HG03175 (cell line): Measurements from ENCODE around the gene ATPAF1.
"Not testable (repeated sequence)": the region's sequence is repeated elsewhere in the genome, so short reads cannot be mapped to it uniquely, and the experiment has no call there.

Source experiments
- ATAC-seq: cut with Tn5 transposase; IDR thresholded peaks from one replicate; pipeline ENCODE4 v1.9.1; 2021; ENCODE audit warnings: mild to moderate bottlenecking, moderate library complexity; ENCODE audit not compliant: unreplicated experiment

The ATPAF1 gene

GRCh38 chr1:46681333-46682034 is 13.3 kb upstream of the ATPAF1 start:
- no peak for ATAC-seq

GRCh38 chr1:46679789-46680573 is 11.8 kb upstream of the ATPAF1 start:
- no peak for ATAC-seq

- no peak for ATAC-seq
Observed at GRCh38 chr1:46677339-46677738, 9.2 kb upstream of the ATPAF1 start.

GRCh38 chr1:46676531-46676930 is 8.4 kb upstream of the ATPAF1 start:
- no peak for ATAC-seq

GRCh38 chr1:46675549-46676314 is 7.6 kb upstream of the ATPAF1 start:
- ATAC-seq, result no peak

GRCh38 chr1:46673749-46674182 is 5.6 kb upstream of the ATPAF1 start:
- no peak for ATAC-seq

GRCh38 chr1:46672696-46673095 is 4.5 kb upstream of the ATPAF1 start:
- no peak for ATAC-seq

- ATAC-seq, result no peak
Observed at GRCh38 chr1:46671554-46671953, 3.4 kb upstream of the ATPAF1 start, which contains the start of gene TEX38. Gene TEX38 (plus strand): TSS chr1:46671854. CDS start chr1:46671935, 81 bp downstream.

GRCh38 chr1:46670134-46670533 is 2.0 kb upstream of the ATPAF1 start:
- ATAC-seq, result no peak

- no peak for ATAC-seq
Observed at GRCh38 chr1:46665983-46666382, 2.2 kb downstream of the ATPAF1 start.

GRCh38 chr1:46662919-46663318 is 5.2 kb downstream of the ATPAF1 start:
- not testable (repeated sequence) for ATAC-seq

- ATAC-seq, result peak; percentile 81
Observed at GRCh38 chr1:46660116-46660515, 8.0 kb downstream of the ATPAF1 start.

GRCh38 chr1:46659307-46659870 is 8.8 kb downstream of the ATPAF1 start:
- no peak for ATAC-seq

GRCh38 chr1:46657775-46658174 is 10.4 kb downstream of the ATPAF1 start:
- no peak for ATAC-seq

GRCh38 chr1:46656643-46657042 is 11.5 kb downstream of the ATPAF1 start:
- ATAC-seq, result no peak

- no peak for ATAC-seq
Observed at GRCh38 chr1:46655848-46656247, 12.3 kb downstream of the ATPAF1 start.

GRCh38 chr1:46654698-46655097 is 13.5 kb downstream of the ATPAF1 start:
- not testable (repeated sequence) for ATAC-seq

GRCh38 chr1:46654012-46654411 is 14.2 kb downstream of the ATPAF1 start:
- ATAC-seq, result no peak

GRCh38 chr1:46653405-46653958 is 14.7 kb downstream of the ATPAF1 start:
- no peak for ATAC-seq

GRCh38 chr1:46652321-46653100 is 15.7 kb downstream of the ATPAF1 start:
- no peak for ATAC-seq
